HCT116 (cell line): ENCODE results near the gene MCCD1. TPM values are rescaled to one million over a fixed set of nuclear protein-coding genes. Genes with fewer than 3 reads are reported as not detected.
"Not testable (repeated sequence)": the region's sequence is repeated elsewhere in the genome, so short reads cannot be mapped to it uniquely, and the experiment has no call there.

ENCODE experiments used
- ATAC-seq: fragments of 200-7000 bp; cut with Tn5 transposase; 2 replicates; pipeline ENCODE4 v1.9.1; 2020; ENCODE audit warnings: mild to moderate bottlenecking, moderate library complexity
- BruUV-seq: library from RNA; stranded (reverse); fragments of 400-500 nt; replicated peaks from 2 replicates; lab custom pipeline; 2021; lab: Mats Ljungman, UMichigan
- CTCF ChIA-PET: fragments of 300-600 bp; sonication (Branson Sonifier 250); formaldehyde crosslinking; loops from one replicate; lab custom pipeline; 2021; ENCODE audit warnings: antibody characterized with exemption; lab: Charles Lee
- POLR2A ChIA-PET: fragments of 300-600, 350-600 bp; sonication (Branson Sonifier 250); formaldehyde crosslinking; loops from one replicate; lab custom pipeline; 2021; ENCODE audit warnings: antibody characterized with exemption; lab: Charles Lee
- RAD21 ChIA-PET, 2 experiments: fragments of 300-600 bp; sonication (Branson Sonifier 250); formaldehyde crosslinking; loops; one replicate each; lab custom pipeline; 2023; ENCODE audit warnings: low total read pairs in 2 of 2; ENCODE audit not compliant: uncharacterized antibody in 2 of 2, unreplicated experiment in 2 of 2, low non-redundant PET in 1 of 2; lab: Charles Lee
- DNase-seq: peaks from one replicate; pipeline ENCODE4 v3.0.0-alpha.2; 2010; ENCODE audit warnings: low read depth, low spot score
- H2AFZ ChIP-seq: fragments of 200-600 bp; shearing (Covaris generic), sonication (generic); 2 replicates; pipeline ENCODE4 v1.6.1; 2017; ENCODE audit warnings: low read depth, mixed run types, mixed read lengths, antibody characterized with exemption, low read length; ENCODE audit not compliant: poor library complexity, severe bottlenecking
- H3K27ac ChIP-seq: 2 replicates; pipeline ENCODE4 v1.5.1; 2012; ENCODE audit warnings: low read depth, low read length
- H3K27me3 ChIP-seq: fragments of 200-600 bp; sonication (generic); 2 replicates; pipeline ENCODE4 v1.6.1; 2016; ENCODE audit warnings: mixed run types, low read length, mixed read lengths; ENCODE audit not compliant: insufficient read depth
- H3K36me3 ChIP-seq, 2 experiments: fragments of 200-500 bp in 1 of 2; fragments of 200-600 bp in 1 of 2; sonication (Bioruptor generic) in 1 of 2; sonication (generic) in 1 of 2; 2 replicates each; pipeline versions ENCODE4 v1.5.1 to v1.6.1; 2014 to 2016; ENCODE audit warnings: low read length in 2 of 2, inconsistent platforms in 1 of 2, mixed read lengths in 1 of 2, mixed run types in 1 of 2; ENCODE audit not compliant: insufficient read depth in 2 of 2, control insufficient read depth in 1 of 2
- H3K4me1 ChIP-seq, 2 experiments: fragments of 200-600 bp in 1 of 2; sonication (generic) in 1 of 2; 2 replicates each; pipeline versions ENCODE4 v1.5.1 to v1.6.1; 2012 to 2017; ENCODE audit warnings: low read length in 2 of 2, inconsistent platforms in 1 of 2, mild to moderate bottlenecking in 1 of 2, mixed read lengths in 1 of 2, mixed run types in 1 of 2, moderate library complexity in 1 of 2; ENCODE audit not compliant: insufficient read depth in 2 of 2, control insufficient read depth in 1 of 2
- H3K4me2 ChIP-seq: fragments of 200-600 bp; sonication (generic); 2 replicates; pipeline ENCODE4 v1.6.1; 2017; ENCODE audit warnings: mixed run types, low read length, mixed read lengths
- H3K4me3 ChIP-seq, 2 experiments: fragments of 200-600 bp in 1 of 2; sonication (generic) in 1 of 2; replicated peaks in 1 of 2; 2 replicates each; pipeline ENCODE4 v1.5.1; 2011 to 2016; ENCODE audit warnings: low read length in 2 of 2, control low read depth in 1 of 2, low read depth in 1 of 2, mild to moderate bottlenecking in 1 of 2, mixed read lengths in 1 of 2, mixed run types in 1 of 2
- H3K79me2 ChIP-seq: fragments of 200-600 bp; sonication (generic); 2 replicates; pipeline ENCODE4 v1.6.1; 2017; ENCODE audit warnings: mild to moderate bottlenecking, mixed run types, low read length, moderate library complexity, mixed read lengths; ENCODE audit not compliant: insufficient read depth
- H3K9ac ChIP-seq: fragments of 200-600 bp; sonication (generic); 2 replicates; pipeline ENCODE4 v1.6.1; 2016; ENCODE audit warnings: low read length, mixed read lengths
- H3K9me2 ChIP-seq: fragments of 200-600 bp; sonication (generic), shearing (Covaris generic); 2 replicates; pipeline ENCODE4 v1.6.1; 2017; ENCODE audit warnings: mixed run types, mild to moderate bottlenecking, moderate library complexity; ENCODE audit not compliant: insufficient read depth
- H3K9me3 ChIP-seq, 2 experiments: fragments of 200-500 bp in 1 of 2; fragments of 200-600 bp in 1 of 2; sonication (Bioruptor generic) in 1 of 2; sonication (generic) in 1 of 2; 2 replicates each; pipeline ENCODE4 v1.6.1; 2014 to 2017; ENCODE audit warnings: low read length in 2 of 2, mixed read lengths in 2 of 2, inconsistent platforms in 1 of 2, low read depth in 1 of 2, mild to moderate bottlenecking in 1 of 2, mixed run types in 1 of 2, moderate library complexity in 1 of 2; ENCODE audit not compliant: control insufficient read depth in 1 of 2, insufficient read depth in 1 of 2
- H4K20me1 ChIP-seq: fragments of 200-600 bp; sonication (generic), shearing (Covaris generic); 2 replicates; pipeline ENCODE4 v1.6.1; 2017; ENCODE audit warnings: mixed run types, mild to moderate bottlenecking, moderate library complexity; ENCODE audit not compliant: insufficient read depth
- CBX3 ChIP-seq: IDR thresholded peaks from 2 replicates; pipeline ENCODE4 v1.6.1; 2012; ENCODE audit warnings: low read depth
- CEBPB ChIP-seq: IDR thresholded peaks from 2 replicates; pipeline ENCODE4 v1.6.1; 2012; ENCODE audit warnings: low read depth
- EGR1 ChIP-seq: IDR thresholded peaks from 2 replicates; pipeline ENCODE4 v1.6.1; 2012; ENCODE audit warnings: low read depth
- EZH2 ChIP-seq: fragments of 200-600 bp; sonication (generic); IDR thresholded peaks from 2 replicates; pipeline ENCODE4 v1.6.1; 2017; ENCODE audit warnings: antibody characterized with exemption, mixed run types
- JUND ChIP-seq: IDR thresholded peaks from 2 replicates; pipeline ENCODE4 v1.6.1; 2012
- MAX ChIP-seq: IDR thresholded peaks from 2 replicates; pipeline ENCODE4 v1.6.1; 2012
- POLR2AphosphoS5 ChIP-seq: IDR thresholded peaks from 2 replicates; pipeline ENCODE4 v1.6.1; 2011; ENCODE audit warnings: mild to moderate bottlenecking, low read depth, low read length, moderate library complexity
- RAD21 ChIP-seq: IDR thresholded peaks from 2 replicates; pipeline ENCODE4 v1.6.1; 2012; ENCODE audit warnings: low read depth, mild to moderate bottlenecking
- TCF7L2 ChIP-seq: IDR thresholded peaks from 2 replicates; pipeline ENCODE4 v1.7.0; 2011; ENCODE audit warnings: borderline replicate concordance, inconsistent platforms; ENCODE audit not compliant: insufficient read depth, insufficient read length; ENCODE audit errors: extremely low read depth
- YY1 ChIP-seq: IDR thresholded peaks from 2 replicates; pipeline ENCODE4 v1.6.1; 2011; ENCODE audit warnings: low read length, low read depth, moderate library complexity, mild to moderate bottlenecking; ENCODE audit not compliant: insufficient replicate concordance; ENCODE audit errors: extremely low read depth
- ZNF274 ChIP-seq: fragments of 200-500 bp; sonication (Bioruptor generic); IDR thresholded peaks from 2 replicates; pipeline ENCODE4 v1.6.1; 2014; ENCODE audit warnings: mild to moderate bottlenecking, low read depth, low read length, inconsistent platforms
- intact Hi-C: fragments of 100-400 bp; cut with micrococcal nuclease; formaldehyde crosslinking; loops from 2 replicates; pipeline ENCODE4 v1.10.0; 2022
- total RNA-seq: library from RNA; stranded (reverse); gene quantifications from one replicate; pipeline ENCODE4 v1.2.1, GENCODE V29; 2021; ENCODE audit not compliant: unreplicated experiment
- TF ChIP-seq, protein P1 (sequence below): IDR thresholded peaks from 2 replicates; pipeline ENCODE4 v1.6.1; 2012; ENCODE audit warnings: low read depth
- TF ChIP-seq, protein P2 (sequence below): IDR thresholded peaks from 2 replicates; pipeline ENCODE4 v1.6.1; 2012

MCCD1 gene
- total RNA-seq, 1 experiment from 2014 or later, result not detected

DNA sequence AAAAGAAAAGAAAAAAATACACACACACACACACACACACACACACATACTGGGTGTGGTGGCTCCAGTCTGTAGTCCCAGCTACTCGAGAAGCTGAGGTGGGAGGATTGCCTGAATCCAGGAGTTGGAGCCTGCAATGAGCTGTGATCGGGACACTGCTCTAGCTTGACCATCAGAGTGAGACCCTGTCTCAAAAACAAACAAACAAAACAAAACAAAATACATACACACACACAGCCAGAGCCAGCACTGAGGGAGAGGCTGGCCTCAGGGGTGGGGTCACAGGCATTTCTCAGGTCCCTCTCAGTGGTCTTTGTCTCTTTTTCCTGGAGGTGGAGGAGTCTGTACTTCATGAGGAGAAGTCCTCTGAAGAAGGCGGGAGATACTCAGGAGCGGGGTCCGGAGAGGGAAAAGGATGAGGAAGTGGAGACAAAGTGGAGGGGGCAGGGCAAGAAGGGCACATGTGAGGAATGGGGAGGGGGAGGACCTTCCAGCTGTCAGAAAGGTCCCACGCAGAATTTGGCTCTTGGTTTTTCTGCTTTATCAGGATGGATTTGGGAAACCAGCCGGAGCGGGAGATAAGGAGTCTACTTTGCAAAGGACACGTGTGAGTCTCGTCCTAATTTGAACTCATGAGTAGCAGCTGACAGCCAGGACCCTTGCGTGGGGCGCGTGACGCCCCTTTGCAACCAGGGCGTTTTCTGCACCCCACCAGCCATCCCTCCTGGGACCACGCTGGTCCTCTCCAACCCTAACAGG lies 38.5 kb upstream of the MCCD1 start:
- intact Hi-C loops, result loop anchor here (5.0 kb wide), 1 partner anchor 93 kb away; no protein-coding TSS in a partner anchor
- H3K79me2 ChIP-seq, result no peaks in the 10 kb centered on the region
- H3K9ac ChIP-seq, result no peak overlapping the region
- ChIA-PET RAD21 (no interaction called here), POLR2A (no interaction called here), CTCF (no interaction called here)
- no peak for ATAC-seq
- no peak overlapping the region for H3K4me3 ChIP-seq
- no peak for TF ChIP-seq JUND
- TF ChIP-seq, protein P1, sequence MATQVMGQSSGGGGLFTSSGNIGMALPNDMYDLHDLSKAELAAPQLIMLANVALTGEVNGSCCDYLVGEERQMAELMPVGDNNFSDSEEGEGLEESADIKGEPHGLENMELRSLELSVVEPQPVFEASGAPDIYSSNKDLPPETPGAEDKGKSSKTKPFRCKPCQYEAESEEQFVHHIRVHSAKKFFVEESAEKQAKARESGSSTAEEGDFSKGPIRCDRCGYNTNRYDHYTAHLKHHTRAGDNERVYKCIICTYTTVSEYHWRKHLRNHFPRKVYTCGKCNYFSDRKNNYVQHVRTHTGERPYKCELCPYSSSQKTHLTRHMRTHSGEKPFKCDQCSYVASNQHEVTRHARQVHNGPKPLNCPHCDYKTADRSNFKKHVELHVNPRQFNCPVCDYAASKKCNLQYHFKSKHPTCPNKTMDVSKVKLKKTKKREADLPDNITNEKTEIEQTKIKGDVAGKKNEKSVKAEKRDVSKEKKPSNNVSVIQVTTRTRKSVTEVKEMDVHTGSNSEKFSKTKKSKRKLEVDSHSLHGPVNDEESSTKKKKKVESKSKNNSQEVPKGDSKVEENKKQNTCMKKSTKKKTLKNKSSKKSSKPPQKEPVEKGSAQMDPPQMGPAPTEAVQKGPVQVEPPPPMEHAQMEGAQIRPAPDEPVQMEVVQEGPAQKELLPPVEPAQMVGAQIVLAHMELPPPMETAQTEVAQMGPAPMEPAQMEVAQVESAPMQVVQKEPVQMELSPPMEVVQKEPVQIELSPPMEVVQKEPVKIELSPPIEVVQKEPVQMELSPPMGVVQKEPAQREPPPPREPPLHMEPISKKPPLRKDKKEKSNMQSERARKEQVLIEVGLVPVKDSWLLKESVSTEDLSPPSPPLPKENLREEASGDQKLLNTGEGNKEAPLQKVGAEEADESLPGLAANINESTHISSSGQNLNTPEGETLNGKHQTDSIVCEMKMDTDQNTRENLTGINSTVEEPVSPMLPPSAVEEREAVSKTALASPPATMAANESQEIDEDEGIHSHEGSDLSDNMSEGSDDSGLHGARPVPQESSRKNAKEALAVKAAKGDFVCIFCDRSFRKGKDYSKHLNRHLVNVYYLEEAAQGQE, result no peak
- no peak for TF ChIP-seq ZNF274
- TF ChIP-seq EZH2, result no peak
- no peak for TF ChIP-seq EGR1
- no peak for TF ChIP-seq RAD21
- TF ChIP-seq POLR2AphosphoS5, result no peak
- TF ChIP-seq TCF7L2, result no peak
- no peak for TF ChIP-seq CEBPB
- TF ChIP-seq CBX3, result no peak
- TF ChIP-seq YY1, result no peak
- no peak for TF ChIP-seq MAX
- TF ChIP-seq, protein P2, sequence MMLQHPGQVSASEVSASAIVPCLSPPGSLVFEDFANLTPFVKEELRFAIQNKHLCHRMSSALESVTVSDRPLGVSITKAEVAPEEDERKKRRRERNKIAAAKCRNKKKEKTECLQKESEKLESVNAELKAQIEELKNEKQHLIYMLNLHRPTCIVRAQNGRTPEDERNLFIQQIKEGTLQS, result no peak
- H2AFZ ChIP-seq, result no peak overlapping the region
- BruUV-seq, result no TSS peak
- peaks cover 8 to 19% of the 10 kb centered on the region in 2 experiments; a peak in 3 of 4 replicates for H3K4me1 ChIP-seq
- no peaks in the 10 kb centered on the region for H3K27me3 ChIP-seq
- no peaks in the 10 kb centered on the region for H3K36me3 ChIP-seq
- no peak overlapping the region for H3K27ac ChIP-seq
- no peak overlapping the region for H3K4me2 ChIP-seq
- H3K9me3 ChIP-seq, result no peaks in the 10 kb centered on the region
- no peak for DNase-seq
- no peaks in the 10 kb centered on the region for H3K9me2 ChIP-seq
- H4K20me1 ChIP-seq, result no peaks in the 10 kb centered on the region

DNA sequence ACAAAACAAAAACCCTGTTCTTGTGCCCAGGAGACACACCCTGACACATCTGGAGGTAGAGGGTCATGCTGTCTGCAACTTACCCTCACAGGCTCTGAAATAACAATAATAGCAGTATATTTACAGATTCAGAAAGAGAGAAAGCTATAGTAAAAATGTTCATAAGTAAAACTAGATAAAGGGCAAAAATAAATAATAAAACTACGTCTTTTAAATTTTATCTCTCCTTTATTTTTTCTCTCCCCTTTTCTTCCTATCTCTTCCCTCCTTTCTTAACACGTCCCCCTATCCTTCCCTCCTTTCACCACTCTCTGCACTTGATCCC lies 35.2 kb upstream of the MCCD1 start:
- H3K36me3 ChIP-seq, H2AFZ ChIP-seq, H4K20me1 ChIP-seq, DNase-seq, ATAC-seq, H3K27me3 ChIP-seq, H3K9me2 ChIP-seq, H3K79me2 ChIP-seq, H3K9me3 ChIP-seq: not testable (repeated sequence)
- RAD21 ChIA-PET, result interaction anchor here in 1 of 2 experiments (1.3 kb wide), 1 partner anchor 104 kb away, joined by 3 read pairs; no protein-coding TSS in a partner anchor
- H3K4me3 ChIP-seq, result peak overlapping the region; percentile 74 to 88
- peak overlapping the region; percentile 98 for H3K4me2 ChIP-seq
- CTCF ChIA-PET, result interaction anchor here (0.9 to 4.6 kb wide), 6 partner anchors 9 to 406 kb away, joined by 3 to 16 read pairs (median 5); partner anchors contain the start of gene ATP6V1G2
- intact Hi-C loops, result loop anchor here (5.0 kb wide), 1 partner anchor 96 kb away; no protein-coding TSS in a partner anchor
- peak overlapping the region; percentile 80; the same call in 1 of the 2 replicates for H3K9ac ChIP-seq
- H3K4me1 ChIP-seq, result peaks cover 20 to 40% of the 10 kb centered on the region in 2 experiments
- BruUV-seq, result TSS peak; percentile 36
- peak overlapping the region; percentile 76; the same call in 1 of the 2 replicates for H3K27ac ChIP-seq
- POLR2A ChIA-PET, result interaction anchor here (0.8 to 2.2 kb wide), 2 partner anchors 31 to 53 kb away, joined by 3 to 6 read pairs; partner anchors contain the start of genes ATP6V1G2 and NFKBIL1
